GM18951 (cell line): ENCODE results near the gene ZXDB.
"Not testable (repeated sequence)": the region's sequence is repeated elsewhere in the genome, so short reads cannot be mapped to it uniquely, and the experiment has no call there.

Experiments
- POLR2A ChIP-seq: IDR thresholded peaks from 4 replicates; pipeline ENCODE4 v1.6.1; 2011; ENCODE audit warnings: mild to moderate bottlenecking; ENCODE audit not compliant: insufficient read length, insufficient read depth; ENCODE audit errors: extremely low read depth
- in situ Hi-C: fragments of 300-500 bp; cut with MboI; formaldehyde crosslinking; loops from one replicate; pipeline ENCODE4 v1.12.0; 2022; ENCODE audit warnings: low sequenced_read_pairs, mixed read lengths, inconsistent platforms; ENCODE audit not compliant: unreplicated experiment

ZXDB gene

DNA sequence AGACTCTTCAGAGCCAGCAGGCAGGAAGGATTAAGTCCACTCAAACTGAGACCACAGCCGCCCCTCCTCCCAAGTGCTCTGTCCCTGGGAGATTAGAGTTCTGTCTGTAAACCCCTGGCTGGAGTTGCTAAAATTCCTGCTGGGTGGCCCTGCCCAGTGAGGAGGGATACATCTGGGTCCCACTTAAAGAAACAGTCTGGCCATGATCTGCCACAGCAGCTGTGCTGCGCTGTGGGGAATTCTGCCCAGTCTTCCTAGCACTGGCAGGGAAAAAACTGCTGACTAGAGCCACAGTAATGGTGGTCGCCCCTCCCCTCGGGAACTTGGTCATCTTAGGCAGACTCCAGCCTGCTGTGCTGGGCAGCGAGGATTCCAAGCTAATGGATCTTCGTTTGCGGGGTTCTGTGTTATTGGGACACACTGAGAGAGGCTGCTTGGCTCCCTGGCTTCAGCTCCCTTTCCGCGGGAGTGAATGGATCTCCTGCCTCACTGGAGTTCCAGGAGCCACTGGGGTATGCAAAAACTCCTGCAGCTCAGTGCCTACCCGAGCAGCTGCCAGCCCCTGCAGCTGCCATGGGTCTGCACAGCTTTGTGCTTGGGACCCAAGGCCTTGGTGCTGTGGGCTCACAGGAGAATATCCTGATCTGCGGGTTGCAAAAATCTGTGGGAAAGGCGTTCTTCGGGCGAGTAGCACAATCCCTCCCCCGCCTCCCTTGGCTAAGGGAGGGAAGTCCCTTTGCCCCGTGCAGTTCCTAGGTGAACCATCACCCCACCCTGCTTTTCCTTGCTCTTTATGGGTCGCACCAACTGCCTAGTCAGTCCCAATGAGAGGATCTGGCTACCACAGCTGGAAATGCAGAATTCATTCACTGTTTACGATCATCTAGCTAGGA, 15.7 kb downstream of the ZXDB start:
- in situ Hi-C loops: no loop called here
- no peak for TF ChIP-seq POLR2A

- in situ Hi-C loops: not testable (repeated sequence)
Observed at GRCh38 chrX:57613351-57613750, 21.5 kb downstream of the ZXDB start.

DNA sequence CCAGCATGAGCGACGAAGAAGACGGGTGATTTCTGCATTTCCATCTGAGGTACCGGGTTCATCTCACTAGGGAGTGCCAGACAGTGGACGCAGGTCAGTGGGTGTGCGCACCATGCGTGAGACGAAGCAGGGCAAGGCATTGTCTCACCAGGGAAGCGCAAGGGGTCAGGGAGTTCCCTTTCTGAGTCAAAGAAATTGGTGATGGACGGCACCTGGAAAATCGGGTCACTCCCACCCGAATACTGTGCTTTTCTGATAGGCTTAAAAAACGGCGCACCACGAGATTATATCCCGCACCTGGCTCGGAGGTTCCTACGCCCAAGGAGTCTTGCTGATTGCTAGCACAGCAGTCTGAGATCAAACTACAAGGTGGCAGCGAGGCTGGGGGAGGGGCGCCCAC, 37.6 kb downstream of the ZXDB start:
- in situ Hi-C loops: not testable (repeated sequence)

- in situ Hi-C loops: no loop called here
- TF ChIP-seq POLR2A: no peak
Observed at GRCh38 chrX:57640674-57641016, 48.8 kb downstream of the ZXDB start.

GRCh38 chrX:57641338-57641737, 49.5 kb downstream of the ZXDB start:
- no peak for TF ChIP-seq POLR2A
- in situ Hi-C loops: no loop called here

DNA sequence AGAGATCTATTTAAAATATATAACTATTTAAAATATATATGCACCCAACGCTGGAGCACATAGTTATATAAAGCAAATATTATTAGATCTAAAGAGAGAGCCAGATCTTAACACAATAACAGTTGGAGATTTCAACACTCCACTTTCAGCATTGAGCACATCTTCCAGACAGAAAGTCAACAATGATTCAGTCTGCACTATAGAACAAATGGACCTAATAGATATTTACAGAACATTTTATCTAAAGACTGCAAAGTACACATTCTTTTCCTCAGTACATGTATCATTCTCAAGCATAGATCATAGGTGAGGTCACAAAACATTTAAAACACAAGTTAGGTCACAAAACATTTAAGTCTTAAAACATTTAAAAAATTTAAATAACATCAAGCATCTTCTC, 51.9 kb downstream of the ZXDB start:
- no peak for TF ChIP-seq POLR2A
- in situ Hi-C loops: no loop called here

GRCh38 chrX:57647020-57647419, 55.2 kb downstream of the ZXDB start:
- TF ChIP-seq POLR2A: no peak
- in situ Hi-C loops: no loop called here
